Stimulated activated CD8-positive, alpha-beta memory T cell treated with anti-CD3 and anti-CD28 coated beads, Interleukin-7, amount 100 ng/mL, for 1 hour (primary cell): ENCODE data around the gene IL27RA.

Source experiments
- DNase-seq, 2 donors: peaks; one replicate each; pipeline ENCODE4 v3.0.0-alpha.2; 2020; ENCODE audit warnings: low read depth in 2 of 2

The IL27RA gene

DNA sequence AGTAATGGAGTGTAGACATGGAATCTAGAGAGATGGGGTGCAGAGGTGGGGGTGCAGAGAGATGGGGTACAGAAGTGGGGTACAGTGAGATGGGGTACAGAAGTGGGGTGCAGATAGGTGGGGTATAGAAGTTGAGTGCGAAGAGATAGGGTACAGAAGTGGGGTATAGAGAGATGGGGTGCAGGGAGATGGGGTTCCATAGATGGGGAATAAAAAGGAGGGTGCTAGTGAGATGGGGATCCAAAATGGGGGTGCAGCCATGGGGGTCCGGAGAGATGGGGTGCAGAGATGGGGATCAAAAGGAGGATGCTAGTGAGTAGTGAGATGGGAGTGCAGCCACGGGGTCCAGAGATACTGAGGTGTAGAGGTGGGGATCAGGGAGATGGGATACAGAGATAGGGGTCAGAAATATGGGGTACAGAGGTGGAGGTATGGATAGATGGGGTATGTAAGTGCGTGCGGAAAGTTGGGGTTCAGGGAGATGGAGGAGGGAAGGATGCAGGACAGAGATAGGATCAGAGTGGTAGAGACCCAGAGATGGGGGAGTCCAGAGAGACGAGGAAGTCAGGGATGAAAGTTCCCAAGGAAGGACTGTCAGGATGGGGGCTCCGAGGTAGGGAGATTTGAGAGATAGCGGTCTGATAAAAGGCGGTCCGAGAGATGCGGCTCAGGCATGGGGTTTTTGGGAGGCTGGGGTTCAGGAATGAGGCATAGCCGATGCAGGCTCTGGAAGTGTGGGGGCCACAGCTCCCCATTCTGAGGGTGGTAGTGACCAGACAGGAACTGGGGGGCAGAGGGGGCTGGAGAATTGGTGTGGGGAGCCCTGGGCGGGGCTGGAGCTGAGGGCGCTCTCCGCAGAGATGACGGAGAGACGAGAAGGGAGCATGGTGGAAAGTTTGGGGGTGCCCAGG lies 26.9 kb downstream of the IL27RA start:
- DNase-seq = no peak

DNA sequence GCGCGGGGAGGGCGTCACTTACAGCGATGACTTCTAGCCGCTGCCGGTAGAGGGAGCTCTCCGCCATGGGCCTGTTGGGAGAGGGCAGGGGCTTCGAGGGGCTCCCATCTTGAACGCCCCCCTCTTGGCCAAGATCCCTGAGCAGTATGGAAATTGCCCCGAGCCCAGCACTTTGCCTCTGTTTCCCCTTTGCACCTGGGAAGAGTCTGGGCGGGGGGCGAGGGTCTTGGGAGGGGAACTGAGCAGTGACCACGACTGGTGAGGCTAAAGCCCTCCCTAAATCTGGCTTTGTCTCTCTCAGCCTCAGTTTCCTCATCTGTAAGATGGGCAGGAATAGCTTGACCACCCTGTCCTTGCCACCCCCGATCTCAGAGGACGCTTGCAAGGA lies 27.5 kb downstream of the IL27RA start:
- no peak for DNase-seq

DNA sequence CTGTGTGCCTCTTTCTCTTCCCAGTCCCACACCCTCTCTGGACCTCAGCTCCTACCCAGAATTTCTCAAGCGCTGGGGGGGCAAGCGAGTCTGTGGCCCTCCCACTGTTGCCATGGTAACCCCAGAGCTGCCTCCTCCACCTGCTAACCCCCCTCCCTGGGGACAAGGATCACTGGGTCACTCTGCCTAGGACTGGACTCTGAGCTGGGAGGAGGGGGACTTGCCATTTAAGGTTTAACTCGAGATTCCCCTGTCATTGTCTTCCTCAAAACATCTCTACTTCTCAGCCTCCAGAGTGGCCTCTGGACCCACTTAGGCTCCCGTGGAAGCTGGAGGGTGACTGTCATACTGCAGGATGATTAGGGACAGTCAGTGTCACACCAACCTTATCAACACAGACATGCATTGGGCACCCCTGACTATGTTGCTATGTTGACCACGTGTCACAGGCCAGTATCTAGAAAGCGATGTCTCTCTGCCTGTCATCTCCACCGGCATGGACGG lies 28.1 kb downstream of the IL27RA start:
- DNase-seq = no peak

DNA sequence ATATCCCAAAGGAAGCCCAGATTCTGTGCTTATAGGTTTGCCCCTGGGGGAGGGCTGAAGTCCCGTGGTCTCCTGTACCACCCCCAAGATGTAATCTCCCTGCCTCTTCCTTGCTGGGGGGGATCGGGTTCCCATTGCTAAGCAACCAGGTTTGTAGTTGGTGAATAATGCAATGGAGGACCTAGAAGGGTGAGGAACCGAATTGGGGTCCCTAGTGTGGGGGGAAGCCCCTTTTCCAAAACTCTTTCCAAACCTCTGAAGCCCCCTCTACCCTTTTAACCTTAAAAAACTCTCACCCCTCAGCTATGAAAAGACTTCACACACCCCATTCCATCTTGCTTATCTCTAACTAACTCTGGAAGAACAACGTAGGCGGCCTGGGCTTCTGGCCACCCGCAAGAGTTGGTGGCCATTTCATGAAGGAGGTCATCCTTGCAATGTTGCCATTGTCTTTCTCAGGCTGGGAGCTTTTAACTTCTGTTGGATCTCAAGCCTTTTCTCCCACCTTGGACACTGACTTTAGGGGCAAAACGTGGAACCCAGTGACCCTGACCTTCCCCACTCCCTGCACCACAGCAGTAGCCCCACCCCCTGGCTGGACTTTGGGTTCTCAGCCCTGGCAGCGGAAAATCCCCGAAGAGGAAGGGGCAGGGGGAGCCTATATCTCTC lies 29.7 kb downstream of the IL27RA start:
- no peak for DNase-seq

DNA sequence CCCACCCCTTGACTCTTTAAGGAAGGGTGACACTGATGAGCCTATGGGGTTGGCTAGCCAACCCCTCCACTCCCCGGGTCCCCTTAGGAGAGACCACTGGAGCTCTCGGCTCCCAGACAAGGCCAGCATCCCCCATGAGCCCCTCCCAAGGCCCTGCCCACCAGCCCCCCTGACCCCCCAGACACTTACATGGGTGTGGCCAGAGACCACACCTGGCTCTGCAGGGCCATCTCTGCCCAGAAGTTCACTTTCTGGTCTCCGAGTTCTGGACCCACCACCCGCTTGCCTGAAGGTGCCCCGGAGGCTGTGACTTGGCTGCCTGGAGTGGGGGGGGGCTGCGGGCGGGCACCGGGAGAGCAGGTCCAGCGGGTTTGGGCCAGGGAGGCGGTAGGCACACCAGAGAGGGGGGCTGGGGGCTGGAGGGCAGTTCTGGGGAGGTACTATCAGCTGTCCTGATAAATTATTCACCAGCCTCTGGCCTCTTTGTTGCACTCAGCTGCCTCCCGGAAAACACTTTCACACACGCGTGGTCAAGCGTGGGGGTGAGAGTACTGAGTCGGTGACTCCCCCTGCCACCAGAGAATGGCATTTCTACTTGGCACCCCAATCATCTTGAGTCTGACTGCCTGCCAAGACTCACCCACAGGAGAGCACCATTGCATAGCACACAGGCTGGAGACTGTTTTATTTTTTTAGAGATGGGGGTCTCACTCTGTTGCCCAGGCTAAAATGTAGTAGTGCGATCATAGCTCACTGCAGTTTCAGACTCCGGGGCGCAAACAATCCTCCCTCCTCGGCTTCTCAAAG lies 30.4 kb downstream of the IL27RA start, which contains the start of gene PALM3:
TSS of gene PALM3 (minus strand) at position 326 of the 807 bp plus-strand sequence. CDS start at position 230, 96 bp downstream.
- DNase-seq = no peak

DNA sequence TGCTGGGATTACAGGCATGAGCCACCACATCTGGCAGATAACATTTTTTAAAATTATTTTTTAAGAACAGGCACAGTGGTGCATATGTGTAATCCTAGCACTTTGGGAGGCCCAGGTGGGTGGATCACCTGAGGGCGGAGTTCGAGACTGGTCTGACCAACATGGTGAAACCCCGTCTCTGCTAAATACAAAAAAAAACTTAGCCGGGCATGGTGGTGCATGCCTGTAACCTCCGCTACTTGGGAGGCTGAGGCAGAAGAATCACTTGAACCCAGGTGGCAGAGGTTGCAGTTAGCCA lies 30.9 kb downstream of the IL27RA start:
- no peak for DNase-seq

DNA sequence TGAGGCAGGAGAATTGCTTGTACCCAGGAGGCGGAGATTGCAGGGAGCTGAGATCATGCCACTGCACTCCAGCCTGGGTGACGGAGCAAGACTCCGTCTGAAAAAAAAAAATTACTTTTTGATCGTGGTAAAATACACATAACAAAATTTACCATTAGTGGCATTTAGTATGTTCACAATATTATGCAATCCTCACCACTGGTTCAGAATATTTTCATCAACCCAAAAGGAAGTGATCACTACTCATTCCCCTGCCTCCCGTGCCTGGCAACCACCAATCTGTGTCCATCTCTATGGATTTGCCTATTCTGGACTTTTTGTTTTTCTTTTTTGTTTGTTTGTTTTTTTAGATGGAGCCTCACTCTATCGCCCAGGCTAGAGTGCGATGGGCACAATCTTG lies 31.5 kb downstream of the IL27RA start:
- no peak for DNase-seq

DNA sequence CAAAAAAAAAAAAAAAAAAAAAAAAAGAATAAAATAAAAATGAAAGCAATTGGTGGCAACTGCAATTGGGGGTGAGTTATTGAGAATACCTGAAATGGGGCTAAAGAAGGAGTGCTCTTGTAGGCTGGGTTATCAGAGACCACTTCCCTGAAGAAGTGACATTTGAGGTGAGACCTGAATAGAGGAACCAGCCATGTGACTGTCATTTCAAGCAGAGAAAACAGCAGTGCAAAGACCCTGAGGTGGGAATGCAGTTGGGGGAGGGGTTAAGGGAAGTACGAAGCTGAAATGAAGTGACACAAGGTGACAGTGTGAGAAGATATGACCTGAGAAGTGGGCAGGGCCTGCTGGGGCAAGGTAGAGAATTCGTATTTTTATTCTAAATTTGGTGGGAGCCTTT lies 34.6 kb downstream of the IL27RA start:
- DNase-seq = no peak

DNA sequence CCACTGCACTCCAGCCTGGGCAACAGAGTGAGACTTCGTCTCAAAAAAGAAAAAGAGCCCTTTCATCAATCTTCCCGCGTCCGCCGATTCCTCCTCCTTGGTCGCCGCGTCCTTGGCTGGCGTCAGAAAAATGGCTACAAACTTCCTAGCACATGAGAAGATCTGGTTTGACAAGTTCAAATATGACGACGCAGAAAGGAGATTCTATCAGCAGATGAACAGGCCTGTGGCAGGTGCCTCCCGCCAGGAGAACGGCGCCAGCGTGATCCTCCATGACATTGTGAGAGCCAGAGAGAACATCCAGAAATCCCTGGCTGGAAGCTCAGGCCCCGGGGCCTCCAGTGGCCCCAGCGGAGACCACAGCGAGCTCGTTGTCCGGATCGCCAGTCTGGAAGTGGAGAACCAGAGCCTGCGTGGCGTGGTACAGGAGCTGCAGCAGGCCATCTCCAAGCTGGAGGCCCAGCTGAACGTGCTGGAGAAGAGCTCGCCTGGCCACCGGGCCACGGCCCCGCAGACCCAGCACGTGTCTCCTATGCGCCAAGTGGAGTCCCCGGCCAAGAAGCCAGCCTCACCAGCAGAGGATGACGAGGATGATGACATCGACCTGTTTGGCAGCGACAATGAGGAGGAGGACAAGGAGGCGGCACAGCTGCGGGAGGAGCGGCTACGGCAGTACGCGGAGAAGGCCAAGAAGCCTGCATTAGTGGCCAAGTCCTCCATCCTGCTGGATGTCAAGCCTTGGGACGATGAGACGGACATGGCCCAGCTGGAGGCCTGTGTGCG lies 38.9 kb downstream of the IL27RA start:
- DNase-seq = no peak

DNA sequence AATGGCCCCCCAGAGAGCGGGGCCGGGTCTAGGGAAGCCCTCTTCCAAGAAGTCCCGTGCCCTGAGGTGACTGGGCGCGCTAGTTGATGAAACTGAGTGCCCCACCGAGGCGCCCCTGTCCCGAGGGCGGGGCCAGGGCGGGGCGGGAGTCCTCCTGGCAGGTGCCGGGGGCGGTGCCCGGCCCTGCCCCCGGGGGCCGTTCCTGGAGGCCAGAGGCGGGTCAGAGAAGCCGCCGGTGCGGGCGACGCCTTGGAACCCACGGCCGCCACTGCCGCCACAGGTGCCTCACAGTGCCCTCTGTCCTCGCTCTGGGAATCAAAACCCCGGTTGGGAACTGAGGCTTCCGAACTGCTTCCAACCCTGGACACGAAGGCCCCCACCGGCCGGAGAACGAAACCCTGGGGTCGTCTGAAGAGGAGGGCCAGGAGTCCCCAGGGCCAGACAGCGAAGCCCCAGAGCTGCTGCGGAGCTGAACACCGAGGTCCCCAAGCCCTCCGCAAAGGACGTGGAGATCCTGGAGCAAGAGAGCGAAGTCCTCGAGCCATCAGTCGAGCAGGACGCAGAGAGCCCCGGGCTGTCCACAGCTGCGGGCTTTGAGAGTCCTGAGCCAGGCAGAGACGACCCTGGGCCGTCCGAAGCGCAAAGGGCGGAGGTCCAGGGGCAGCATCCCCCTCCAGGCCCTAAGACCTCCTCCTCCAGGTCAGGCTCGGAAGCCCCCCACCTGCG lies 41.1 kb downstream of the IL27RA start, which contains the start of gene MISP3:
TSS of gene MISP3 (plus strand) at position 252 of the 726 bp plus-strand sequence. CDS start 524 bp downstream, outside the sequence.
- DNase-seq = no peak

DNA sequence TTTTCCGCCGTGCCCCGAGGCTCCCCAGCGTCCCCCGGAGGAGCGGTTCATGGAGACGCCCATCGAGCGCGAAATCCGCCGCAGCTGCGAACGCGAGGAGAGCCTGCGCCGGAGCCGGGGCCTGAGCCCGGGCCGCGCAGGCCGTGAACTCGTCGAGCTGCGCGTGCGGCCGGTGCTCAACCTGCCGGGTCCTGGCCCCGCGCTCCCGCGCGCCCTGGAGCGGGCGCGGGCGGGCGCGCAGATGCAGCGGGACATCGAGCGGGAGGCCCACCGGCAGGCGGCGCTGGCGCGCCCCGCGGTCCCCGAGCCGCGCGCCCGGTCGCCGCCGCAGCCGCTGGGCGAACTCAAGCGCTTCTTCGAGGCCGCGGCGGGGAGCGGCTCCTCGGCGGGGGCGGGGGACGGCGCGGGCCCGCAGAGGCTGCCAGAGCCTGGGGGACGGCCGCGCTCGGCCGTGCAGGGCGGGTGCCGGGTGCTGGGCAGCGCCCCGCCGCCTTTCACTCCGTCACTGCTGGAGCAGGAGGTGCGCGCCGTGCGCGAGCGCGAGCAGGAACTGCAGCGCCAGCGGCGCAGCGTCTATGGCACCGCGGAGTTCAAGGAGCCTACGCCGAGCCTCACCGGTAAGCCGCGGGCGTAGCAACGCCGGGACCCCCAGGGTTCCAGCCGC lies 41.8 kb downstream of the IL27RA start:
- DNase-seq = peak; percentile 41 to 50

DNA sequence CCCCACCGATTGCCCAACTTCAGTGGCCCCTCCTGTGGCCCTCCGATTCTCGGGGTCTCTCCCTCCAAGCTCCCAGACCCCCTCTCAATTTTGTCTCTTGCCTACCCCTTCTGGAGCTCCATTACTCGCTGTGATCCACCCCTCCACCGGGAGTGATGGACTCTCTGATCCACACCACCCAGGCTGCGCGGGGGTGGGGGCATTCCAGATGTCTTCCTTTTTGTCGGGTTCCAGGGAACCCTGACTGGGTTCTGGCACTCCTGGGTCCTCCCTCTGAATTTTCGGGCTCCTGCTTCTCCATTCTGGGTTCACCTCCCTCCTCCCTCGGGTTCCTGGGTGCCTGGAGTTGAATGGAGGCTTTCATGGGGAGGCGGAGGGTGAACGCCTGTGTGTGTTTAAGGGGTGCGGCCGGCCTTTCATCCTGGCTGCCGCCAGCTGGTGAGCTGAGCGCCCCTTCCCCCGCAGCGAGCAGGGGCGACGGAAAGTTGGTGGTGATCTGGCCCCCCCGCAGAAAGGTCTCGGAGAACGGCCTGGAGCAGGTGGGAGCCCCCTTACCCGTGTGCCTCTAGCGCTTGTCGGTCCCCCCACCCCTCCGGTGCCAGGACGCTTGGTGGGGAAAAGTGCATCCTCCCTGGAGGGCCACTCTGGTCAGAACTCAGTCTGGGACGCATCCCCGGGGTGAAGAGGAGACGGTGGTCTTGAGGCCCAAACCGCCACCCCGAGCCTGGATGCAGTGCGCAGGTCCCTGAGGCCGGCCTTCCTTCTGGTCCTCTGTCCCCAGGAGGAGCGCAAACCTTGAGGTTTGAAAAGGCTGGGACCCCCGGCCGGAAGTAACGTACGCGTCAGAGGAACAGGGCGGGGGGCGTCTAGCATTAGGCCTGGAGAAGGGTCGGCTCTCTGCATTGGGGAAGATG lies 42.6 kb downstream of the IL27RA start:
- no peak for DNase-seq

DNA sequence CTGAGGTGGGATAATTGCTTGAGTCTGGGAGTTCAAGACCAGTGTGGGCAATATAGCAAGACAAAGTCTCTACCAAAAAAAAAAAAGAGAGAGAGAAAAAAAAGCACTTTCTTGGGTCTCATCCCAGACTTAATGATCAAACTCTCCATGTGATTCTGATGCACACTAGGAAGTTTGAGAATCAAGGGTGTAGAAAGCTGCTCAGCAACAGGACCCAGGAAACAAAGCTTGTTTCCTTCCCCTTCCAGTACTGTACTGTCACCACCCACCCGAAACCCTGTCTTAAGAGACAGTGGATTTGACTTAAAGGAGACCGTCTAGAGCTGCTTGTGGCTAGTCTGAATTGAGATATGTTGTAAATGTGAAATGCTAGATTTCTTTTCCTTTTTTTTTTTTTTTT lies 46.8 kb downstream of the IL27RA start:
- DNase-seq = no peak

DNA sequence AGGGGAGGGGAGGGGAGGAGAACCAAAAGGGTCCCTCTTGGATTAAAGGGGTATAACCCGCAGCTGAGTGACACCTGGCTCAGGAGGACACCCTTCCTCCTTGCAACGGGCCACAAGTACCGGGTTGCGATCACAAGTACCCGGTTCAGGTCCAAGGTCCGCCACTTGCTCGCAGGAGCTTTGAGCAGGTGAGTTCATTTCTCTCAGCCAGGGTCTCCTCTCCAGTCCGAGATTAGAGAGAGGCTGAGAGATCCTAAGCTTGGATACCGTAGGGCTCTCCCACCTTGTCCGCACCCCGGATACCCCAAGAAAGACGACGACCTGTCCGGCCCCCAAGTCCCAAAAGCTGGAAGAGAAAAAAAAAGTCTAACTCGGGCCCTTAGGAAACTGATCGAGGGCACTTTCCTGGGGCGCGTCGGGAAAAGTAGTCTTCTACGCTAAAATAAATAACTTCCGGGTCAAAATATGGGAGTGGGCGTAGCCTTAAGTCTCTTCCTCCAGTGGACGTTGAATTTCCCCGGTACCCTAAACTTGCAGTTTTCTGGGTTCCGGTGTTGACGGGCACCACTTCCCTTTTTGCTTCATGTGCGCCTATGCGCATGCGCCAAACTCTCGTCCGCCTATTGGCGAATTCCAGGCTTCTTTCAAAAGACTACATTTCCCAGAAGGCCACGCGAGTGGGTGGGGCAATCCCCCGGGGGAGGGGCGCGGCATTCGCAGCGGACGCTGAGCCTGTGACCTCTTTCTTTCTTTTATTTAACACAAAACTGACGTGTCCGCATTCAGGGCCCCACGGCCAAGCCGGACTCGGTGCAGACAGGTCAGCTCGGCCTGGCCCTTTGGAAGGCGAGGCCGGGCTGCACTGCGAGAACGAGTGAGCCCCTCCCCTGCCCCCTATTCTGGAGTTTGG lies 49.6 kb downstream of the IL27RA start:
- peak; percentile 99 for DNase-seq

DNA sequence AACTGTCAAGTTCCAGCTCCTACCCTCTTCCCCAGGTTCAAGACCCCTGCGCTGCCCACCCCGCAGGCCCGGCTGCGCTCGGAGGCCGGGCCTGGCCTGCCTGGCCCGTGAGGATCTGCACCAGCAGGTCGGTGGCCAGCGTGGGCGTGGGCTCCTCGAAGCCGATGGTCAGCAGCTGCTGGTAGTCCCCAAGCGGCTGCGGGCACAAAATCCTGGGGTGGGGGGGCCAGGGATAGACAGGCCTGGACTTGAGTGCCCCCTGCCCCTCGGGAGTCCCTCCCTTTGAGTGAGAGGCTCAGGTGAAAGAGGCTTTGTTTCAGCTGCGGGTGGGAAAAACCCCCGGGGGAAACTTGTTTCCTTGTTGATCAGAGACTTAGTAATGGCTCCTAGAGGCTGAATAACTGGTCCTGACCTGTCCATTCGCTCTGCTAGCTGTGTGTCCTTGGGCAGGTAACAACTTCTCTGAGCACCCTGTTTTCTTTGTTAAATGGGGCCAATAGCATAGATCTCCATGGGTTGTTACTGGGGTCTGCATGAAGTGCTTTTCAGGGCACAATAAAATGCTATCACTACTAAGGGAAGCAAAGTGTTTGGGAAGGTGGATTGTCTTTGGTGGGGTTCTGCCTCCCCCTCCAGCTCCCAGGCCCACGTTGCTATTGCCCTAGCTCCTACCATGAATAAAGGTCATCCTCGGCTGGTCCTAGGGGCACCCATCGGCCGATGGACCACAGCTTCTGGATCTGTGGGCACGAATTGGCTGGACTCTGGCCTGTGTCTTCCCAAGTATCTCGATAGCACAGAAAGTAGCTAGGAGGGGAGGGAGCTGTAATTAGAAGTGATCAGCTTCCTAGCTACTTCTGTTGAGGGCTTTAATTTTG lies 50.5 kb downstream of the IL27RA start:
- no peak for DNase-seq

DNA sequence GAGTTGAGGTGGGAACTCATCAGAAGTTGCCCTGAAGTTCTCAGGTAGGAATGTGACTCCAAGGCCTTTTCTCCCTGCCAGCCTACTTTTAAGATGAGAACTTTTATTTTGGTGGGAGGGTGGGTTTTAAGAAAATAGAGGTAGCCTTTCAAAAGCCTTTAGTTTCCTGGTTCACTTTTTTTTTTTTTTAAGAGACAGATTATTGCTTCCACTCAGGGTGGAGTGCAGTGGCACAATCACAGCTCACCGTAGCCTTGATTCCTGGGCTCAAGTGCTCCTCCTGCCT lies 51.1 kb downstream of the IL27RA start:
- DNase-seq = no peak

DNA sequence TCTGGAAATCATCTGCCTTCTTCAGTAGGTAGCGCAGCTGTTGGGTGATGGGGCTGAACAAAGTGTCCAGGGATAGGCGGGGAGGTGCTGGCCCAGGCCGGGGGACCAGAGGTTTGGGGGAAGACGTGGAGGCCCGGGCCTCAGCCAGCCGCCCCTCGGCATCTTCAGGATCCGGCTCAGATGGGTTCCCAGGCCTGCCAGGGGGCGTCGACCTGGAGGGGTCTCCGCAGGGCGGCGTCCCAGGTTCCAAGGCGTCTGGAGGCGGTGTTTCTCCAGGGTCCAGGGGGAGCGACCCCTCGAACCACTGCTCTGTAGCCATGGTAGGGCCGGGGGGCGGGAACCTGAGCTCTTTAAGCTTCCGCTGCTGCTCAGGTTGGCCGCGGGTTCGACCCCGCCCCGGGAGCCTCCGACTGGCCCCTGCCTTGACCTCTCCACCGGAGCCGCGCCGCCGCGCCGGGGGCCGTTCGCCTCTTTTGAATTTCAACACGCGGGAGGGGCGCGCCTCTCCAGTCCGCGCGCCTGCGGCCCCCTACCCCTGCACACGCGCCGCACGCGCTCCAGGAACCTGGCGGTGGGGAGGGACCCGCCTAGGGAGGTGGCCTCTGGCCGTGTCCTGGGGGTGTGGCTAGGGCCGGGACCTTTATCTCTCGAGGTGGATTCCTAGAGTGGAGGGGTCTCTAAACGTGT lies 53.9 kb downstream of the IL27RA start, which contains the start of gene C19orf67:
TSS of gene C19orf67 (minus strand) at position 475 of the 687 bp plus-strand sequence. CDS start at position 319, 156 bp downstream.
- no peak for DNase-seq
